Type B pancreatic cell (in vitro differentiated cells): Measurements from ENCODE around the gene RDH12. TPM values are rescaled to one million over a fixed set of nuclear protein-coding genes. Genes with fewer than 3 reads are reported as not detected.

Experiments used
- DNase-seq: peaks from one replicate; pipeline ENCODE4 v3.0.0; 2021; ENCODE audit warnings: mixed read lengths; ENCODE audit not compliant: unreplicated experiment; ENCODE audit errors: extremely low spot score
- H3K27ac Mint-ChIP-seq: 2 replicates; pipeline ENCODE4 v1.8.0; 2021; ENCODE audit warnings: mild to moderate bottlenecking, mixed read lengths
- H3K27me3 Mint-ChIP-seq: 2 replicates; pipeline ENCODE4 v1.8.0; 2021; ENCODE audit warnings: mixed read lengths
- H3K36me3 Mint-ChIP-seq: 2 replicates; pipeline ENCODE4 v1.8.0; 2021; ENCODE audit warnings: mixed read lengths
- H3K4me1 Mint-ChIP-seq: one replicate; pipeline ENCODE4 v1.8.0; 2021; ENCODE audit warnings: mixed read lengths; ENCODE audit not compliant: unreplicated experiment
- H3K4me3 Mint-ChIP-seq: 2 replicates; pipeline ENCODE4 v1.8.0; 2021; ENCODE audit warnings: mild to moderate bottlenecking, mixed read lengths
- H3K9me3 Mint-ChIP-seq: 2 replicates; pipeline ENCODE4 v1.8.0; 2021; ENCODE audit warnings: mixed read lengths
- total RNA-seq: library from RNA; stranded (reverse); gene quantifications from 2 replicates; pipeline ENCODE4 v1.2.1, GENCODE V29; 2021; ENCODE audit warnings: low replicate concordance
- TF ChIP-seq, protein P1 (sequence below): fragments of 200-600 bp; sonication (generic); conservative IDR thresholded peaks from 2 replicates; pipeline ENCODE4 v1.5.0; 2021; ENCODE audit warnings: antibody characterized with exemption, mild to moderate bottlenecking

The RDH12 gene
- total RNA-seq, 1 donor from 2014 or later = 2.6 TPM

DNA sequence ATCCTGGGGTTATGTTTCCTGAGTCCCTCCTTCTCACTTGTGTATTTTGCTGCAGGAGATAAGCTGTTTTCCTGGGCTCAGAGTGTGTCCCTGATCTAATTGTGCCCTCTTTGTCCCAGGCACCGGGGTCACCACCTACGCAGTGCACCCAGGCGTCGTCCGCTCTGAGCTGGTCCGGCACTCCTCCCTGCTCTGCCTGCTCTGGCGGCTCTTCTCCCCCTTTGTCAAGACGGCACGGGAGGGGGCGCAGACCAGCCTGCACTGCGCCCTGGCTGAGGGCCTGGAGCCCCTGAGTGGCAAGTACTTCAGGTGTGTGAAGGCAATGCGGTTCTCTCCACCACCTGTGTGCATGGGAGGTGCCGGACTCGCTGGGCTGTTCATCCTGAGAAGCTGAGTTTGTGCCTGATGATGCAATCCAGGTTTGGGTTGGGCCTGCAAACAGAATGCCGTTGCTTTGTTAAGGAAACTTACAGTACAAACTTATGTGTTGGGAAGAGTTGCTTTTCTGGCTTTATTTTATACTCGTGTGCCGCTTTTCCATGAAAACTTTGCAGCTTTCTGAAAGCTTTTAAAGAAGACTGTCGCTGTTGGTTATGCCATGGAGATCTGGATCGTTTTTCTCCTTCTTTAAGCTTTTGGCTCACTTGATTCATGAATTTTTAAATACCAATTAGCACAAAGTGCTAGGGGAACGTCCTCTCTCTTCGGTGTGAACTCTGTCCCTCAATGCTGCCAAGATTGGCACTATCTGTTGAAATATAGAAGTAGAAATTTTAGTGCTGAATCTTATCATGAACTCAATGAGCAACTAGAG, 27.6 kb downstream of the RDH12 start:
- Mint-ChIP-seq H3K4me1 (peaks cover 7% of the 10 kb centered on the region), H3K4me3 (peak overlapping the region; percentile 36), H3K9me3 (no peaks in the 10 kb centered on the region), H3K27me3 (peaks cover 19% of the 10 kb centered on the region), H3K27ac (peak overlapping the region; percentile 73), H3K36me3 (no peaks in the 10 kb centered on the region)
- no peak for DNase-seq
- TF ChIP-seq, protein P1, sequence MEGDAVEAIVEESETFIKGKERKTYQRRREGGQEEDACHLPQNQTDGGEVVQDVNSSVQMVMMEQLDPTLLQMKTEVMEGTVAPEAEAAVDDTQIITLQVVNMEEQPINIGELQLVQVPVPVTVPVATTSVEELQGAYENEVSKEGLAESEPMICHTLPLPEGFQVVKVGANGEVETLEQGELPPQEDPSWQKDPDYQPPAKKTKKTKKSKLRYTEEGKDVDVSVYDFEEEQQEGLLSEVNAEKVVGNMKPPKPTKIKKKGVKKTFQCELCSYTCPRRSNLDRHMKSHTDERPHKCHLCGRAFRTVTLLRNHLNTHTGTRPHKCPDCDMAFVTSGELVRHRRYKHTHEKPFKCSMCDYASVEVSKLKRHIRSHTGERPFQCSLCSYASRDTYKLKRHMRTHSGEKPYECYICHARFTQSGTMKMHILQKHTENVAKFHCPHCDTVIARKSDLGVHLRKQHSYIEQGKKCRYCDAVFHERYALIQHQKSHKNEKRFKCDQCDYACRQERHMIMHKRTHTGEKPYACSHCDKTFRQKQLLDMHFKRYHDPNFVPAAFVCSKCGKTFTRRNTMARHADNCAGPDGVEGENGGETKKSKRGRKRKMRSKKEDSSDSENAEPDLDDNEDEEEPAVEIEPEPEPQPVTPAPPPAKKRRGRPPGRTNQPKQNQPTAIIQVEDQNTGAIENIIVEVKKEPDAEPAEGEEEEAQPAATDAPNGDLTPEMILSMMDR = no peak

DNA sequence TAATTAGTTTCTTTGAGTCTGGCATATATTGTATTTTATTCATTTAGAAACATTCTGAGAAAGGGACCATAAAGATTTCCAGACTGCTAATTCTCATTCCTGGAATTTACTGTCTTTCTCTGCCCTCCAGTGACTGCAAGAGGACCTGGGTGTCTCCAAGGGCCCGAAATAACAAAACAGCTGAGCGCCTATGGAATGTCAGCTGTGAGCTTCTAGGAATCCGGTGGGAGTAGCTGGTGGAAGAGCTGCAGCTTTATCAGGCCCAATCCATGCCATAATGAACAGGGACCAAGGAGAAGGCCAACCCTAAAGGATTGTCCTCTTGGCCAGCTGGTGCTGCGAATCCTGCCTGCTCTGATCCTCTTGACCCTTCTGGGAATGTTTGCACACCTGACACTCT, 31.9 kb downstream of the RDH12 start:
- H3K9me3 Mint-ChIP-seq = no peaks in the 10 kb centered on the region
- H3K4me3 Mint-ChIP-seq = no peak overlapping the region
- no peaks in the 10 kb centered on the region for H3K36me3 Mint-ChIP-seq
- DNase-seq = no peak
- H3K27me3 Mint-ChIP-seq = peaks cover 9% of the 10 kb centered on the region
- peaks cover 7% of the 10 kb centered on the region for H3K4me1 Mint-ChIP-seq
- no peak overlapping the region for H3K27ac Mint-ChIP-seq
- TF ChIP-seq, protein P1 = no peak

DNA sequence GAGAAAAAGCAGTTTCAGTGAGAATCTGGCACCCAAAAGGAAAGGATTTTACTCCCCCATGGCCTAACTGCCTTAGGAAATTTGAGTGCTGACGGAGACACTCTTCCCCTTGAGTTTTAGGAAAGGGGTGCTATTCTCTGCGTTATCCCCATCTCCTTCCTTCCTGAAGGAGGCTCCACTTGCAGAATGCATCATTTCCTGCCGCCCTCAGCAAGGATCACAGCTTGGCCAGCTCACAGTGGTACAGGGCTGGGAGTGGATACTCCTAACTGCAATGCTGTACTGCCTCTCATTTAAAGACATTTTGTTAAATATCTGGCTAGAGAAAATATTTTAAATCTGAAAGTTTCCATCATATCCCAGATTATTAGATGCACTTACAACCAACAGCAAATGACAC, 33.0 kb downstream of the RDH12 start:
- DNase-seq = no peak
- Mint-ChIP-seq H3K36me3 (no peaks in the 10 kb centered on the region), H3K4me1 (peaks cover 7% of the 10 kb centered on the region), H3K9me3 (no peaks in the 10 kb centered on the region), H3K27me3 (peaks cover 3% of the 10 kb centered on the region), H3K27ac (no peak overlapping the region), H3K4me3 (no peak overlapping the region)
- TF ChIP-seq, protein P1 = no peak

DNA sequence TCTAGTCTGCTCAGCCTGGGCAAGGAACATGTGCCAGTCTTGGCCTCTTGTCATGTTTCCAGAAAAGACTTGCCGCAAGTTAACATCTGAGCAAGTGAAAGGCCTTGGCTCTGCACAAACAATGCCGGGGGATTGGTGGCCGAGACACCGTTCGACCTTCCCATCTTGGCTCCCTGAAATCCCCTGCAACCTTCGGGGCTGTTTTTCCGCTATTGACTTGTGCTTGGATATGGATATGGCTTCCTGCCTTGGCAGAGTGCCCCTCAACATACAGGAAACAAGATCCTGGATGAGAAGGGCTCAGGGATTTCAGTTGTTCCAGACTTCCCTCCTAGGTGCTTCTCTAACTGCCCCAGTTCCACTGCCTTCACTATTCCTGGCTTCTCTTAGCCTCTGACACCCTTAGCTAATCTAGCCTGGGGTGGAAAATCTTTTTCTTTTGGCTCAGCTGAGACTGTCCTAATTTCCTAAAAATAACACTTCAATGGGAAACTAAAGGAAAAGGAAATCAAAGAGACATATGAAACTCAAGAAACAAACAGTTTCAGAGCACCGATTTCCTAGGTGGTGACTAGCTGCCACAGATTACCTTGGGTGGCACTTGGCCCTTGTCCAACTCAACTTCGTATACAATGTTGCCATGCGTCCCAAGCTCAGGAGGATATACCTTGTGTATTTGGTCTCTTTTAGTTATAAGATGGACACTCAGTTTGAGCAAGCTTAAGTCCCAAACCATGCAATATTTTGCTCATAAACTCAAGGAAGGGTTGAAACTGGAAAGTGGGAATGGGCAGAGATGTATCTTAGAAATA, 33.9 kb downstream of the RDH12 start:
- H3K27ac Mint-ChIP-seq = no peak overlapping the region
- DNase-seq = no peak
- no peaks in the 10 kb centered on the region for H3K36me3 Mint-ChIP-seq
- H3K4me3 Mint-ChIP-seq = no peak overlapping the region
- H3K4me1 Mint-ChIP-seq = peaks cover 5% of the 10 kb centered on the region
- no peaks in the 10 kb centered on the region for H3K9me3 Mint-ChIP-seq
- H3K27me3 Mint-ChIP-seq = no peaks in the 10 kb centered on the region
- TF ChIP-seq, protein P1 = no peak

DNA sequence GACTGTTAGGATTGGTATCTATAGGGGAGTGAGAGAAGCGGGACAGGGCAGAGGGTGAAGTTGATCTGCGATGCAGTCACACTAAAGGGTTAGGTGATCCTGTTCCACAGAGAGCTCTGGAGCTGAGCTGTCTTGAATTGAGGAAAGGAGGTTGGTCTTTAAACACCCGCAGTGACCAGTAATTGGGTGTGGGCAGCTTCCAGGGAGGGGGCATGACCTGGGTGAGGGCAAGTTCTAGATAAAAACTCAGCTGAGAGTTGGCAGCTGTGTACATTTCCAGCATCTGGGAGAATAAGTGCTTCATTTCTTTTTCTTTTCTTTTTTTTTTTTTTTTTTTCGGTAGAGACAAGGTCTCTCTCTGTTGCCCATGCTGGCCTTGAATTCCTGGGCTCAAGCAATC, 35.1 kb downstream of the RDH12 start:
- Mint-ChIP-seq H3K4me1 (peaks cover 5% of the 10 kb centered on the region), H3K36me3 (no peaks in the 10 kb centered on the region), H3K4me3 (no peak overlapping the region), H3K27ac (no peak overlapping the region), H3K9me3 (no peaks in the 10 kb centered on the region), H3K27me3 (no peaks in the 10 kb centered on the region)
- DNase-seq = no peak
- TF ChIP-seq, protein P1 = no peak
